GM10248 (cell line): ENCODE results near the gene HTR3B.
A peak's percentile ranks its signal among the peaks of the same experiment; 100 is the strongest.
"Not testable (repeated sequence)": the region's sequence is repeated elsewhere in the genome, so short reads cannot be mapped to it uniquely, and the experiment has no call there.

ENCODE experiments used
- CTCF ChIA-PET: fragments of 300-600 bp; sonication (Branson Sonifier 250); formaldehyde crosslinking; extraction: SDS; loops from one replicate; lab custom pipeline; 2021; ENCODE audit warnings: antibody characterized with exemption; lab: Yijun Ruan, JAX
- POLR2A ChIA-PET: fragments of 350-650 bp; sonication (Branson Sonifier 250); formaldehyde crosslinking; extraction: SDS; loops from one replicate; lab custom pipeline; 2020; ENCODE audit warnings: antibody characterized with exemption; lab: Yijun Ruan, JAX
- DNase-seq: peaks from one replicate; pipeline ENCODE4 v3.0.0; 2012; ENCODE audit errors: extremely low spot score
- CTCF ChIP-seq: IDR thresholded peaks from 2 replicates; pipeline ENCODE4 v1.5.1; 2012; ENCODE audit warnings: mild to moderate bottlenecking, low read depth; ENCODE audit errors: extremely low read depth, missing control alignments, control extremely low read depth

Gene HTR3B

GRCh38 chr11:113875234-113876073, 29.1 kb upstream of the HTR3B start, which contains the start of gene USP28:
USP28 (minus strand) TSS chr11:113875572; CDS start chr11:113875501, 71 bp downstream.
- ChIA-PET CTCF (interaction anchor here (1.3 to 1.4 kb wide), 2 partner anchors 21 to 386 kb away, joined by 3 to 5 read pairs; no protein-coding TSS in a partner anchor), POLR2A (interaction anchor here (0.5 kb wide), 1 partner anchor 13 kb away, joined by 6 read pairs; no protein-coding TSS in a partner anchor)
- DNase-seq: peak; percentile 98
- no peak for TF ChIP-seq CTCF

- POLR2A ChIA-PET: interaction anchor here (0.5 kb wide), 1 partner anchor 12 kb away, joined by 6 read pairs; no protein-coding TSS in a partner anchor
- CTCF ChIA-PET: interaction anchor here (1.3 kb wide), 1 partner anchor 385 kb away, joined by 5 read pairs; no protein-coding TSS in a partner anchor
- TF ChIP-seq CTCF: no peak
- no peak for DNase-seq
These were observed 28.4 kb upstream of the HTR3B start for GRCh38 chr11:113876074-113876797.

- POLR2A ChIA-PET: no interaction called here
- CTCF ChIA-PET: no interaction called here
- TF ChIP-seq CTCF: no peak
- DNase-seq: no peak
These were observed 27.6 kb upstream of the HTR3B start for GRCh38 chr11:113876798-113877669.

- no peak for DNase-seq
- ChIA-PET POLR2A (no interaction called here), CTCF (no interaction called here)
- no peak for TF ChIP-seq CTCF
These were observed 26.9 kb upstream of the HTR3B start for GRCh38 chr11:113877670-113878055.

GRCh38 chr11:113879446-113879845, 25.1 kb upstream of the HTR3B start:
- DNase-seq, POLR2A ChIA-PET: not testable (repeated sequence)
- CTCF ChIA-PET: interaction anchor here (1.1 kb wide), 1 partner anchor 12 kb away, joined by 3 read pairs; no protein-coding TSS in a partner anchor

GRCh38 chr11:113880971-113881370, 23.6 kb upstream of the HTR3B start:
- ChIA-PET POLR2A (no interaction called here), CTCF (interaction anchor here (1.1 kb wide), 1 partner anchor 17 kb away, joined by 3 read pairs; no protein-coding TSS in a partner anchor)
- DNase-seq: no peak
- TF ChIP-seq CTCF: no peak
